Psoas muscle (tissue), 8 donors: ENCODE data around the gene MCM8. TPM values are rescaled to one million over a fixed set of nuclear protein-coding genes. Genes with fewer than 3 reads are reported as not detected.

Source experiments
- ATAC-seq, 4 donors: fragments of 200-7000 bp; cut with Tn5 transposase; one replicate each; pipeline ENCODE4 v1.9.1; 2020; ENCODE audit warnings: moderate library complexity in 3 of 4, mild to moderate bottlenecking in 2 of 4
- DNase-seq, 2 donors: peaks; one replicate each; pipeline ENCODE4 v3.0.0-alpha.2; 2020
- H3K27ac ChIP-seq: fragments of 200-600 bp; one replicate; pipeline ENCODE4 v1.8.0; 2022
- H3K27me3 ChIP-seq, 3 donors: fragments of 200-600 bp in 1 of 3; one replicate each; pipeline versions ENCODE4 v1.6.1 to v1.8.0; 2013 to 2022; ENCODE audit warnings: low read length in 2 of 3, mild to moderate bottlenecking in 2 of 3, moderate library complexity in 1 of 3; ENCODE audit not compliant: insufficient read depth in 3 of 3
- H3K36me3 ChIP-seq, 2 donors: fragments of 200-600 bp in 1 of 2; one replicate each; pipeline versions ENCODE4 v1.6.1 to v1.8.0; 2013 to 2022; ENCODE audit warnings: low read depth in 1 of 2, mild to moderate bottlenecking in 1 of 2, moderate library complexity in 1 of 2; ENCODE audit not compliant: insufficient read depth in 1 of 2
- H3K4me1 ChIP-seq: fragments of 200-600 bp; one replicate; pipeline ENCODE4 v1.8.0; 2022
- H3K4me3 ChIP-seq: fragments of 200-600 bp; one replicate; pipeline ENCODE4 v1.8.0; 2022; ENCODE audit warnings: mild to moderate bottlenecking
- H3K9me3 ChIP-seq: fragments of 200-600 bp; one replicate; pipeline ENCODE4 v1.8.0; 2022
- WGBS, 3 donors: extraction: QIAGEN DNeasy Blood & Tissue Kit; methylation state at CpG; one replicate each; pipeline versions ENCODE4 v1.1.6 to v1.1.7; 2013; 5-methylcytosine and 5-hydroxymethylcytosine counted together
- intact Hi-C, 2 donors: fragments of 100-400 bp; cut with DNase I; formaldehyde crosslinking; loops; one replicate each; pipeline versions ENCODE4 v1.11.0 to v1.14.2; 2022
- polyA plus RNA-seq, 3 donors: library from polyadenylated mRNA; stranded (reverse); fragments of 200-250 nt; gene quantifications; one replicate each; pipeline ENCODE4 v1.2.3, GENCODE V29; 2013
- total RNA-seq, 4 donors: library from RNA; stranded (reverse); fragmentation: NEBNext Ultra II Directional in 2 of 4; extraction: Animal tissue kit (Norgen Biotek cat#: 25700) in 2 of 4; gene quantifications; one replicate each; pipeline versions ENCODE4 v1.2.1 to v1.2.4, GENCODE V29; 2021 to 2023
- TF ChIP-seq, protein P1 (sequence below): fragments of 200-600 bp; IDR thresholded peaks from one replicate; pipeline ENCODE4 v1.8.0; 2022; ENCODE audit warnings: antibody characterized with exemption
- donor health status: healthy with polysubstance abuse.
- donor health status: DM: no; HTN: no; CAD: no; lungs with moderate emphysema.
- donor health status: Bipolar disorder and iron deficiency.
- donor health status: healthy.
- donor health status: DM: yes; HTN: yes; CAD: no.
- donor health status: DM: no; HTN: no; CAD: no.
- donor health status: DM: no; HTN: no; CAD: no.
- donor health status: DM: yes; HTN: yes; CAD: no.

The MCM8 gene
- total and polyA plus RNA-seq, 7 donors = 2.9 to 14.8 (median 6.2) TPM

DNA sequence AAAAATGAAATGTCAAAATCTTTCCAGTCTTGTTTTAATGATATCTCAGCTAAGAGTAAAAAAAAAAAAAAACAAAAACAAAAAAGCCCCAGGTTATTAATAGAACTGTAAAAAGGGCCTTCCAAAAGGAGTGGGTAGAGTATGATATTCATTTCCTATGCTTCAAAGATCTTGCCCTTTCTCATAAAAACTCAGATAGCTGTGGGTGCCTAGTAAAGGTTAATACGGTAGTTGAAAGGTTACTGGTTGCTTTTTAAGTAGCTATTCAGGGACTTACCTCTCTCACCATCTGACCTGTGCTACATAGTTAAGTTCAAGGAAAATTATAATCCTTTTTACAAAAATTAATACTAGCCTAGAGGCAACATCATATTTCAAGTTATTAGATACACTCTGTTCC, 15.1 kb upstream of the MCM8 start:
- DNase-seq (no peak), ATAC-seq (no peak)
- Histone ChIP-seq H3K9me3 (no peaks in the 10 kb centered on the region), H3K27me3 (no peaks in the 10 kb centered on the region), H3K4me3 (no peak overlapping the region), H3K27ac (no peak overlapping the region), H3K36me3 (peaks cover 3 to 33% of the 10 kb centered on the region in 2 donors), H3K4me1 (no peaks in the 10 kb centered on the region)
- TF ChIP-seq, protein P1, sequence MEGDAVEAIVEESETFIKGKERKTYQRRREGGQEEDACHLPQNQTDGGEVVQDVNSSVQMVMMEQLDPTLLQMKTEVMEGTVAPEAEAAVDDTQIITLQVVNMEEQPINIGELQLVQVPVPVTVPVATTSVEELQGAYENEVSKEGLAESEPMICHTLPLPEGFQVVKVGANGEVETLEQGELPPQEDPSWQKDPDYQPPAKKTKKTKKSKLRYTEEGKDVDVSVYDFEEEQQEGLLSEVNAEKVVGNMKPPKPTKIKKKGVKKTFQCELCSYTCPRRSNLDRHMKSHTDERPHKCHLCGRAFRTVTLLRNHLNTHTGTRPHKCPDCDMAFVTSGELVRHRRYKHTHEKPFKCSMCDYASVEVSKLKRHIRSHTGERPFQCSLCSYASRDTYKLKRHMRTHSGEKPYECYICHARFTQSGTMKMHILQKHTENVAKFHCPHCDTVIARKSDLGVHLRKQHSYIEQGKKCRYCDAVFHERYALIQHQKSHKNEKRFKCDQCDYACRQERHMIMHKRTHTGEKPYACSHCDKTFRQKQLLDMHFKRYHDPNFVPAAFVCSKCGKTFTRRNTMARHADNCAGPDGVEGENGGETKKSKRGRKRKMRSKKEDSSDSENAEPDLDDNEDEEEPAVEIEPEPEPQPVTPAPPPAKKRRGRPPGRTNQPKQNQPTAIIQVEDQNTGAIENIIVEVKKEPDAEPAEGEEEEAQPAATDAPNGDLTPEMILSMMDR = no peak
- intact Hi-C loops = loop anchor here (10.0 kb wide), 2 partner anchors 111 to 361 kb away; no protein-coding TSS in a partner anchor
- 79 to 91% (median 87%) methylated on average over 1 of the region's 1 CpG for WGBS, 3 donors

DNA sequence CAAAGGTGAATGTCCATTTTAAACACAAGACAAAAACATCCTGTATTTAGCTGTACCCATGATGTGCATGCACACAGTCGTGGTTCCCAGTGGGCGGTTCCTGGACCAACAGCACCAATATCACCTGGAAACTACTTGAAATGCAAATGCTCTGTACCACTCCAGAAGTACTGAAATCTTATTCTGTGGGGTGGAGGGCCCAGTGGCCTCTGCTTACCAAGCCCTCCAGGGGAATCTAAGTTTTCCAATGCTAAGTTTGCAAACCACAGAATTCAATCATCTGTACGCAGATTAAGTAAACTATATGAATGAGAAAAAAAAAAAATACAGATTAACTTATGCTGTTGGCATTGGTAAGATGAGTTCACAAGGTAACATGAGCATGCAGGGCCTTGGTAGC, 14.2 kb upstream of the MCM8 start:
- WGBS, 3 donors = 77 to 83% (median 79%) methylated on average over 3 of the region's 3 CpGs
- peaks cover 3 to 42% of the 10 kb centered on the region in 2 donors for H3K36me3 ChIP-seq
- no peak overlapping the region for H3K4me3 ChIP-seq
- no peaks in the 10 kb centered on the region for H3K4me1 ChIP-seq
- H3K27ac ChIP-seq = no peak overlapping the region
- TF ChIP-seq, protein P1 = no peak
- no peaks in the 10 kb centered on the region for H3K27me3 ChIP-seq
- no peak for ATAC-seq
- no peak for DNase-seq
- H3K9me3 ChIP-seq = no peaks in the 10 kb centered on the region
- intact Hi-C loops = loop anchor here (10.0 kb wide), 2 partner anchors 111 to 361 kb away; no protein-coding TSS in a partner anchor

DNA sequence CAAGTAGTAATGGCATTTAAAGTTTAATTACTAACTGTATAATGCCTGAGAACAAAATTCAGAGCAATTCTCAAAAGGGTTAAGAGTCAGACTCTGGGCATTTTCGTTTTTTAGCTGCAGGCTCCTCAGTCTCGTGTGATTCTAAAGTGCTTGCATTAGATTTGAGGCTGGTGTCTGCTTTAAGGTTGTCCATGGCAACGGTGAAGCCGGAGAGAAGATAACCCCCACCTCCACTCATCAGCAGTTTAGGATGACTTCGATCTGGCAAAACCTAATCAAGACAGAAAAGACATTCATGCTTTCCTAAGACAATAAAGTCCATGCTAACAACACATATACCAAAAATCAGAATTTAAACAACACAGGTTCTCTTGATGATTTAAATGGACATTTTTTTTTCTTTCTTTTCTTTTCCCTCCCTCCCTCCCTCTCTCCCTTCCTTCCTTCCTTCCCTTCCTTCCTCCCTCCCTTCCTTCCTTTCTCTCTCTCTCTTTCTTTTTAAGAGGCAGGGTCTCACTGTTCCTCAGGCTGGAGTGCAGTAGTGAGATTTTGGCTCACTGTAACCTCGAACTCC, 11.9 kb upstream of the MCM8 start:
- intact Hi-C loops = loop anchor here (10.0 kb wide), 2 partner anchors 114 to 364 kb away; no protein-coding TSS in a partner anchor
- Histone ChIP-seq H3K36me3 (peaks cover 14 to 65% of the 10 kb centered on the region in 2 donors), H3K27ac (no peak overlapping the region), H3K9me3 (no peaks in the 10 kb centered on the region), H3K27me3 (no peaks in the 10 kb centered on the region), H3K4me3 (no peak overlapping the region), H3K4me1 (no peaks in the 10 kb centered on the region)
- DNase-seq (no peak), ATAC-seq (no peak)
- TF ChIP-seq, protein P1 = no peak
- 72 to 81% (median 73%) methylated on average over 6 of the region's 6 CpGs for WGBS, 3 donors

DNA sequence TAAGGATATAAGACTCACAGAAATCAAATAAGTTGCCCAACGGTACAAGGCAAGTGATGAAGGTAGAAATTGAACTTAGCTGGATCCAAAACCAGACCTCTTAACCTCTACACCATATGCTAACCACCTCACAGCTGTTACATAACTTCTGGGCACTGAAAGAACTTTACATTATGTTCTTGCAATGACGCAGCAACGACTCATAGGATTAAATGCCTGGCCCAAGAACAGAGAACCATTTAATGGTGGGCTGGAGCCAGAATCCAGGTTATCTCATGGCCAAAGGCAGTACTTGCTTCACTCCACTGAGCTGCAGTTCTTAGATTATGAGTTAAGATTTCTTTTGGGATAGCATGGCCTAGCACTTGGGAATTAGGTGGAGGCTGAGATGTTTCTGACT, 4.5 kb upstream of the MCM8 start:
- H3K36me3 ChIP-seq = peaks cover 13 to 77% of the 10 kb centered on the region in 2 donors
- intact Hi-C loops = loop anchor here in 1 of 2 donors (10.0 kb wide), 1 partner anchor 129 kb away; no protein-coding TSS in a partner anchor
- DNase-seq (no peak), ATAC-seq (no peak)
- WGBS, 3 donors = 65 to 81% (median 71%) methylated on average over 3 of the region's 3 CpGs
- TF ChIP-seq, protein P1 = no peak
- peaks cover 8% of the 10 kb centered on the region for H3K4me1 ChIP-seq
- H3K27me3 ChIP-seq = no peaks in the 10 kb centered on the region
- no peak overlapping the region for H3K27ac ChIP-seq
- no peaks in the 10 kb centered on the region for H3K9me3 ChIP-seq
- H3K4me3 ChIP-seq = no peak overlapping the region
